ENCODE results near the gene H1-8.

The H1-8 gene

DNA sequence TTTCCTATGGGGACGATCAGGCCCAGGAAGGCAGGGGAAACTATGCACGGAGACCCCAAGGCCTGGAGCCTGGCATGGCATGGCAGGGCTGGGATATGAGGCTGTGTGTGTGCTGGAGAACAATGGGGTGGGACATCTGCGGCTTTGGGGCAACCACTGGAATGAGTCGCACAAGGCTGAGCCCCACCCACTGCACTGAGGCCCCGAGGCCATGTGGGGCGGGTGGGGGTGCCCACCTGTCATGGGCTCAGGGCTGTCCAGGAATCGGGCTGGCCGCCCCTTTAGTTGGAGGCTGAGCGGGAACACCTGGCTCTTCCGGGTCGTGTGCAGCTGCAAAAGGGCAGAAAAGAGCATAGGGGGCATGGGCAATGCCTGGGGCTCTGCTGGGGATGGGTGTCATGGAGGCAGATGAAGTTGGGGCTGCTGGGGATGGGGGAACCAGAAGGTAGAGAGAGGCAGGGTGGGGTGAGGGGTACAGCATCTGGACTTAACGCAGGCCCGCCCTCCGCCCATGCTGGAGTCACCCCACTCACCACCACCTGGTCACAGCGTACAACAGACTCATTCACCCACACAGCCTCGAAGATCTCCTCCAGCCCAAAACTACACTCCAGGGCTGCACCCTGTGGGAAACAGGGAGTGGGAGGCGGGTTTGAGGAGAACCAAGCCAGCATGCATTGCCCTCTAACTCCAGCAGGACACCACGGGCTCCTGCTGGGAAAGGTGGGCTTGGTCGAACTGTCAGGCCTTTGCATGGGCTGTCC lies 32.4 kb downstream of the H1-8 start:
- no peak for DNase-seq

DNA sequence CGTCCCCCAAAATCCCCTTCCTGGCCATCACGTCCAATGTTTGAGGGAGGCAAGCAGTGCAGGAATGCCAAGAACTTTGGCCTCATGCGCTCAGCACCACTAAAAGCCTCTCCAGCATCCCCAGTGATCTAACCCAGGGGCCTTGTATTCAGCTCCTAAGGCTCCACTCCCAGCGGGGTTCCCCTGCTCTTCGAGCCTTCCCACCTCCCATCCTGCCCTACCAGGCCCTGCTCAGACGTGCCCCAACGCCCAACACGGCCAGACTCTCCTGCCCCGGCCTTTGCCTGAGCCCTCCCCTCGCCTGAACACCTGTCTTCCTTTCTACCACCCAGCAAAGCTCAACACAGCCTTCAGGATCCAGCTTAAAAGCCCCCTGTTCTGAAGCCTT lies 33.0 kb downstream of the H1-8 start:
- no peak for DNase-seq

DNA sequence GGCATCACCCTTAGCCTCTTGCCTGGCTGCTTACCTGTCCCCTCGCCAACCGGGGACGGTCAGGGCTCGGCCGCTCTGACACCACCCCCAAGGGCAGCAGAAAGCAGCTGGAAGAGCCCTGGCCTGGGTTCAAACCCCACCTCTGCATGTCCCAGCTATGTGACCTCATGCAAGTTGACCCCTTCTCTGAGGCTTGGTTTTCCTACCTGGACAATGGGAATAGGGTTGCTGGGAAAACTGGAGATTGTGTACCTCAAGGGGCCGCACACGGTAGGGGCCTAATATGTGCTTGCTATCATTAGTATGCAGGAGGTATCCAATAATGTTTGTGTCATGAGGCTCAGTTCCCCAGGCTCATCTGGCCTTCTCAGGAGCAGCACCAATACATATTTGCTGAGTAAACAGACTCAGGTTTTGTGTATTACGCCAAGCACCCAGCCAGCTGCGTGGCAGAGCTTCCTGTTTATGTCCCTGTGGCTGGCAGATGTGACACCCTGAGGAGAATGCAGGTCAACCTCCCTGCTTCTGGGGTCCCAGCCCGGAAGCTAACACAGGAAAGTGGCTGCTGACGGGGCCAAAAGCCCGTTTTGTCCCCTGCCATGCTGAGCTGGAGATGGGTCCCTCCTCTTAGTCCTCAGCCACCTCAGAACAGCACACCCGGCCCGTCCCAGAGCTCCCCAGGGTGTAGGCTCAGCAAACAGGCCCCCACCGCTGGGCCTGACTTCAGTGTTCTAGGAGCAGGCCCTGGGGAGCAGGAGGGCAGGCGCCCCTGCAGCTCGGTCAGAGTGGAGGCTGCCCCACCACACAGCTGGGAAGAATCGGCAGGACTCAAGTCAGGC lies 33.8 kb downstream of the H1-8 start:
- peak; percentile 26 to 42 for DNase-seq

DNA sequence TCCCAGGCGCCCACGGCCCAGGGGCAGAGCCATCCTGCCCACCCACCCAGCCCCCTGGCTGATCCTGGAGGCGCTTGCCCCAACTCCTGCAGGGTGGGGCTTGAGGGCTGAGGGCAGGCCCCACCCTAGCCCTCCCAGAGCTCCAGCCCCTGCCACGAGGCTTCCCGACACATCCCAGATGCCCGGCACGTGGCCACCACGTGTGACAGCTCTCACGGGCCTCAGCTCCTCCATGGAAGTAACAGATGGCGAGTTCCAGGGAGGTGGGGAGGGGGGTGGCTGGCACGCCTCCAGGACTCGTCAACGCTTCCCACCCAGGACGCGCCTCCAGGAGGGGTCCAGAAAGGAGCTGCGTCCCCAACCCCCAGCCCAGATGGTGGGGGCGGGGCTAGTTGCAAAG lies 34.4 kb downstream of the H1-8 start:
- no peak for DNase-seq

DNA sequence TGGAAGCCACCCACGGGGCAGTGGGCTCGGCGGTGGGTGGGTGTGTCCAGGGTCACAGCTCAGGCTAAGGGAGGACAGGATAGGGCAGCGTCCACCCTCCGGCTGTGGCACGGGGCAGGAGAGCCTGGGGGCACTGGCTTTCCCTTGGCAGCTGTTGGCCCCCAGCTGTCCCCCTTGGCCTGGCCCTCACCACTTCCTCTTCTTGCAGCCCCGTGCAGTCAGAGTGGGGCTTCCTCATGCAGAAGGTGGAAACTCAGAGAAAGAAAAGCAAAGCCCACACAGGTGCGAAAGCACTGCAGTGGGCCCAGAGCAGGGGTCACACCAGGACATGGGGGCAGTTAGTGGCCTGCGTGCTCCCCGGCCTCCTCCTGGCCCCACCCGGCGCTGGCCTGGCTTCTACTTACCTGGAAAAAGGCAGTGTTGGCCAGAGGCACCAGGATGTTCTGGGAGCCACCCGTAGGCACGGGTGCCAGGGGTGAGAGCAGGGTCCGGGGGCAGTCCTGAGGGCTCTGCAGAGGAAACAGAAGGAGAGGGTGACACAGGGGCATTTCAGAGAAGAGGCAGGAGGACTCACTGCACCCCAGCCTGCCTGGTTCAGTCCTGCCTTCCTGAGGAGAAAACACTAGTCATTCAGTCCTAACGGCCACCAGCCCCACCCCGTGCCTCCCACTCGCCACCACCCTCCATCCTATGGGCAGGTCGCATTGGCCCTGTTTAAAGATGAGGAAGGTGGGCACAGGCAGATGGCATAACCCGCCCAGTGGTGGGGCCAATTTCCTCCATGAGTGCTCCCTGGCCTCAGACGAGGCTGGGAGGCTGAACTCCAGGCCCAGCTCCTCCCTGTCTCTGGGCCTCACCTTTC lies 35.2 kb downstream of the H1-8 start:
- no peak for DNase-seq

DNA sequence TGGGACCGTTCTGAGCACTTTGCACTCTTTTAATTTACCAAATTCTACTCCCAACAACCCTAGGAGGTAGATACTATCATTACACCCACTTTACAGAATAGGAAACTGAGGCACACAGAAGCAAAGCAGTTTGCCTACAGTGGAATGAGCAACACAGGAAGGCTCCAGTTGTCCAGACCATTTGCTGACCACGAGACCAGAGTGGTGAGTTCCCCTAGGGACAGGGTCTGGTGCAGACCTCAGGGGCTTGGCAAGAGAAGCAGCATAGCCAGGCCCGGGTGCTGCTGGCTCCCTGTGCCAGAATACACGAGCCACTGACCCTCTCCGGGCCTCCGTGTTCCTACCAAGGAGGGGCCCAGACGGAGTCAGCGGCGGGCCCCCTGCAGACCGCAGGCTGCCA lies 37.0 kb downstream of the H1-8 start:
- no peak for DNase-seq

DNA sequence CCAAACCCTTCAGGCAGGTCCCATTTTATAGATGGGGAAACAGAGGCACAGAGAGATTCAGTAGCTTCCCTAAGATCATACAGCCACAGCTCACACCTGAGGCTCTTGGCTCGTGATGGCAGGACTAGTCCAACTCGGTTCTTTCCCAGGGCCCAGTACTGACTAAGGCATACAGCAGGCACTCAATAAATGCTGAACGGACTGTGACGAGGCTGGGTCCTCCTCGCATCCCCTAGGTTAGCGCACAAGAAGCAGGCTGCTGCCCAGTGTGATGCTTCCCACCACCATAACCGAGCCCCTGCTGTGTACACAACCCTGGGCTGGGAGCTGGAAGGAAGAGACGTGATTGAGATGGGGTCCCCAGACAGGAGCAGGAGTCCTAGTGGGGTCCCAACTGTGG lies 38.6 kb downstream of the H1-8 start:
- DNase-seq = no peak

DNA sequence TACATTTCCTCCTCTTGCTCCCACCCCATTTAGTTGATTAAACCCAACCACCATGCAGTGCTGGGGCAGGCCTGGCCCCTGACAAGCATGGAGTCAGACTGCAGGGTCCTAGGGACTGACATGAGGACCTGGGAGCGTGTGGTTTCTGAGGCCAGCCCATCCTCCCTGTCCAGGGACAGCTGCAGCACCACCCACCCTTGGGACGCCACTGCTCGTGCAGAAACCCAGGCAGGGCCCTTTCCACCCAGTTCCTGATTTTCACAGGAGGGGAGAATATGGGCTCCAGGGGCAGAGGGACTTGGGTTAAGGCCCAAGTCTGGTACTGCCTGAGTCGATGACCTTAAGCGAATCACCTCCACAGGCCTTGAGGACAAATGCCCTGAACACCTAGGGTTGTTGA lies 39.8 kb downstream of the H1-8 start:
- no peak for DNase-seq

DNA sequence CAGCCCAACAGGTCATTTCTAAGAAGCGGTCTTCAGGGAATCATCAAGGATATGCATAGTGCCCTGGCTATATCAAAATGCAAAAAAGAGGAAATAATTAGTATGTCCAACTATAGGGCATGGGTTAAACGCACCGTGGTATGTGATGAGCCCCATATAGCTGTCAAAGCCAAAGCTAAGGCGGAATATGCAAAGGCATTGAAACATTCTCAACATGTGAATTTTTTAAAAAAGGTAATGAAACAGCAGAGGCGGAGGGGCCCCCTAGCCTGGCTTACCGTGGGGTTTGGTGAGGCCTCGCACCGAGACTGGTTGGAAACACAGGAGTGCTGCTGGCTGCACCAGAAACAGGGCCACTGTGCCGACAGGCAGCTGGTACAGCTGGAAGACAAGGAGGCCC lies 40.3 kb downstream of the H1-8 start:
- no peak for DNase-seq

DNA sequence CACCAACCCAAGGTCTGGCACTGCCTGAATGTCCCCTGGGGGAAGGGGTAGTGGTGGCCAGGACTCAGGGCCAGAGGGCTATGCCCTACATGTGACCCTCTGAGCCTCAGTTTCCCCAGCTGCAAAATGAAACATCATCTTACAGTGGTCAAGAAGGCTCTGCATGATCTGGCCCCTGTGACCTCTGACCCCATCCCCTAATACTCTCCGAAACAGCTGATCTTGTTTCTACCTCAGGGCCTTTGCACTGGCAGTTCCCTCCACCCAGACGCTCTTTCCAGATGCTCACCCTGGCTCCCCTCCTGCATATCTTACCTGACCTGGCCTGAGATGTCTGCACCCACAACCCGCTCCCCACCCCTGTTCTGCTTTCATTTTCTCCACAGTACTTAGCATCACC lies 41.7 kb downstream of the H1-8 start:
- no peak for DNase-seq

DNA sequence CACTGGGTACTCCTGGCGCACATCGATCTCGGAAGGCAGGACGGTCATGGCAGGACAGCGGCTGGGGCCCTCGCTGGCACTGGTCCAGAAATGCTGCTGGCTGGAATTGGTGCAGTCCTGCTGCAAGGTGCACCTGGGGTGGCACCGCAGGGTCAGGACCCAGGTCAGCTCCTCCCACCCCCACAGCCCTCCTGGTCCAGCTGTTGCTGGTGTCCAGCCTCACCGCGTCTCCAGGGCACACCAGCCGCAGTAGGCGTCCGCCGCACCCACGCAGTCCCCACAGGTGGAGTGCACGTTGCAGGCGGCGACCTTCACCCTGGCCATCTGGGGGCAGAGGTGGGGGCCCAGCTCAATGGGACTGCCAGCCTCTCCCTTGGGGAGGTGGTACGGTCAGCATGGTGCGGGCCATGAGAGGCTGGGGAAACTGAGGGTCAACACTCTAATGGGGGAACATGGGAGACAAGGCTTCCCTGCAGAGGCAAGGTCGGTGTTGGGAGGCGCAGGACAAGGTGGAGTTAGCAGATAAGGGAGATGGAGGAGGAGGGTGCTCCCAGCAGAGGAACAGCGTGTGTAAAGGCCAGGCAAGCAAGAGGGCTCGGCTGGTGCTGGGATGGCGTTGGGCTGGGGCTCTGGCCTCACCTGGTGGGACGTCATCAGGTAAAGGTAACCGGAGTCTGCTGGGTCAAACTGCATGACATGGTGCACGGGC lies 43.1 kb downstream of the H1-8 start:
- DNase-seq = no peak

DNA sequence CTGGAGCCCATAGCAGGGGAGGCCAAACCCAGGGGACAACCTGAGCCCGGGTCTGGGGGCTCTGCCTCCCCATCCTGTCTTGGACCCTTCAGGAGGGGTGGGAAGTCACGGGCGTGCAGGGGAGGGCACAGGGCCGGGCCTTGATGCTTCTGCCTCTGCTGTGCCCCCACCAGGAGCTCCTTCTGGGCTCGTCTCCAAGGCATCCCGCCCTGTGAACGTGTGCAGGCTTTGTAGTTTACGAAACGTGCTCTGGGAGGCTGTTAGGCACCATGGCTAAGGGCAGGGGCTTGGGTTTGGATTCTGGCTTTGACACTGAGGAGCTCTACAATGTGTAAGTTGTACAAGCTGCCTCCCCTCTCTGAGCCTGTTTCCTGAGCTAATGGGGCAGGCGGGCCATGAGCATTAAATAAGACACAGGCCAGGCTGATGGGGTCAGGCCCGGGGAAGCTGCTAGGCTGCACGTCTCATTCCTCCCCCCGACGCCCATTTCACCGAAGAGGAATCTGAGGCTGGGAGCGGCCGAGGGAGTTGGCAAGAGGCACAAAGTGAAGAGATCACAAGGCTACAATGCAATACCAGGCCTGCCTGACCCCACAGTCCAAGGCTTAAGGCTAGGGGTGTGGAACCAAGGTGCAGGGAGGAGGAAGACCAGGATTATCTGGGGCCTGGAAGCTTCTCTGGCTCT lies 43.9 kb downstream of the H1-8 start:
- DNase-seq = no peak

DNA sequence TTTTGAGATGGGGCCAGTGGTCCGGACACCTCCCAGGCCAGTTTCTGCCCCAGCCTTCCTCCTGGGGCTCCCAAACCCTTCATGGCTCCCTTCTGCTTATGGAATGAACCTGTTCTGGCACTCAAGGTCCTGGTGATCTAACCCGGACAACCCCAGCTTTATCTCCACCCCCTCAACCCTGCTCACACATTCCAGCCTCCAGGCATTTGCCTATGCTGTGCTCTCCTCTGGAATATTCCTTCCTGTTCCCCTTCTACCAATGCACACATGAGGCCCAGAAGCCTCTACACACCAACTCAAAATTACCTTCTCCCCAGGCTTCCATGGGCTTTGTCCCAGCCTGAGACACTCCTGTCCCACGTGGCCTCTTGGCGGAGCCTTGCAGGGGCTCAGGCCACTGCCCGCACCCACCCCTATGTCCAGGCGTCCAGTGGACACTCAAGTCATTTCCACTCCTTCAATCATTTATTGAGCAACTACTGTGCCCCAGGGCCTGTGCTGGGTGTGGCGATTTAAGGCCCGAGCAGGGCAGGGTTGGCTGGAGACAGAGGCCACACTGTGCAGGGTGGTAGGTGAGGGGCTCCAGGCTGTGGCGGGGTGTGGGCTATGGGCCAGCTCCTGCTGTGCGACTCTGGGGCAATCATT lies 44.7 kb downstream of the H1-8 start:
- no peak for DNase-seq

DNA sequence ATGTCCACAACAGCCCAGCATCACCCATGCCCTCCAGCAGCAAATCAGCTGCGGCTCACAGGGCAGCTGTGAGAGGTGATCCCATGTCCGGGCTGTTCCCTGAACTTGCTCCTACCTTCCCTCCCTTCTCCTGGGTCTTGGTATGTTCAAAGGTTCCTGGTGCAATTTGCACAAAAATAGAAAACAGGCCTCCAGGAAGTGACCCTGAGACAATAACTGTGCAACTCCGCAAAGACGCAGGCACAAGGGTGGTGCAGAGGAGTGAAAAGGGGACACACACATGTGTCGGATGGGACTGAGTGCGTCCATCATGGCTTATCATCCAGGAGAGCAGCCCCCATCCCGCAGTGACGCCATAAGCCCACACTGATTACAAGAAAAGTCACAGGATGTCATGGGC lies 47.2 kb downstream of the H1-8 start:
- DNase-seq = no peak

DNA sequence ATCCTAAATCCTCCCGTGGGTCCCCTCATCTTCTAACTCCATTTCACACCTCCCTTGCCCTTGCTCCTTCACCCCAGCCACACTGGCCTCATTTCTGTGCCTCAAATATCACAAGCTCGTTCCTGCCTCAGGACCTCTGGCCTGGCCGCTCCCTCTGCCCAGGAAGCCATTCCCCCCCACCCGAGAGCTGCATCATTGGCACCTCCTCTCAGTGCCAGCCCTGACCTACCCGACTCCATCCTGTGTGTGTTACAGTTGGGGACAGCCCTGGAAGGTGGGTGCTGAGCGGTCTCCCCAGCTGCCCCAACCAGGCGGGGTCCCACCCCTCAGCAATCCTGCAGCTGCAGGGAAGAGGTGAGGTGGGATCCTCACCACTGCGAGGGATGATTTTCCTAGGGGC lies 49.0 kb downstream of the H1-8 start:
- no peak for DNase-seq

DNA sequence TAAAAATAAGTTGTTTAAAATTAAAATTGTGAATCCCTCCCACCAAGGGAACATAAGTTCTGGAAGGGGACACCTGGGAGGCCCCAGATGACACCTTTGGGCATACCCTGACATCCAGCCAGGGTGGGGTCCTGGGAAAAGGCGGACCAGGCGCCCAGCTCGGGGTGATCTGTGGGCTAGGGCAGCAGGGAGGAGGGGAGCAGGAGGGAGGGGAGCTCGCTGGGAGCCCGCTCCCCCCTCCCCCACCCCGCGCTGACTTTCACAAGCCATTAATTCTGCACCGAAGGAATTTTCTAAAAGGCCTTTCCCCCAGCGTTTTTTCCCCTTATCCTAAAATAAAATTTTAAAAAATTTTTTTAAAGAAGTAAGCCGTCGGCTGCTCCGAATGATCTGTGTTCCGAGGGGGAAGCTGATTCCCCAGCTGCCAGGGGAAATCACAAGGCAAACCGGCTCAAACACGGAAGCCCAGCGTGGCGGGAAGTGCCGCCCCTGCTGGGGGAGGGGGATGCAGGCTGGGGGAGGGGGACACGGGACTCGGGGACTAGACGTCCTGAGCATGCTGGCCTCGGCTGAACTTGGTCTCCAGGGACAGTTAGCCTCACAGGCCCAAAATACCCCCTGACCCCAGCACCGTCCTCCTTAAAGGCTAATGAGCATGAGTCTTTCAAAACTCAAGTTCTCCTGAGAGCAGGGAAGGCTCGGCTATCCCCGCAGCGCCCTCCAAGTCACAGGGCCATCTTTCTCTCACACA lies 49.6 kb downstream of the H1-8 start:
- no peak for DNase-seq

DNA sequence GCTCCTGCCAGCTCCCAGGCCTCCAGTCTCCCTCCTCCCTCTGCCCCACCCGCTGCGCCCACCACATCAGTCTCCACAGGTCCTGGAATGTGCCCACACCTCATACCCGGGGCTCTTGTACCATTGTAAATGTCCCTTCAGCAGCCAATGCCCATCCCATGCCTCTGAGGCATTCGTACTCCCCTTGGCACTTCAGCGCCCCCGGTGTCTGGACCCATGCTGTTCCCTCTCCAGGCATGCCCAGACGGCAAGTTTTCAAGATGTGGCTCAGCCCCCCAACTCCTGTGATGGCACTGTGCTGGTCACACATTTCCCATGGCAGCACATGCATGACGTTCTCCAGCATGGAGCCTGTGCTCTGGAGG lies 50.2 kb downstream of the H1-8 start:
- DNase-seq = no peak

DNA sequence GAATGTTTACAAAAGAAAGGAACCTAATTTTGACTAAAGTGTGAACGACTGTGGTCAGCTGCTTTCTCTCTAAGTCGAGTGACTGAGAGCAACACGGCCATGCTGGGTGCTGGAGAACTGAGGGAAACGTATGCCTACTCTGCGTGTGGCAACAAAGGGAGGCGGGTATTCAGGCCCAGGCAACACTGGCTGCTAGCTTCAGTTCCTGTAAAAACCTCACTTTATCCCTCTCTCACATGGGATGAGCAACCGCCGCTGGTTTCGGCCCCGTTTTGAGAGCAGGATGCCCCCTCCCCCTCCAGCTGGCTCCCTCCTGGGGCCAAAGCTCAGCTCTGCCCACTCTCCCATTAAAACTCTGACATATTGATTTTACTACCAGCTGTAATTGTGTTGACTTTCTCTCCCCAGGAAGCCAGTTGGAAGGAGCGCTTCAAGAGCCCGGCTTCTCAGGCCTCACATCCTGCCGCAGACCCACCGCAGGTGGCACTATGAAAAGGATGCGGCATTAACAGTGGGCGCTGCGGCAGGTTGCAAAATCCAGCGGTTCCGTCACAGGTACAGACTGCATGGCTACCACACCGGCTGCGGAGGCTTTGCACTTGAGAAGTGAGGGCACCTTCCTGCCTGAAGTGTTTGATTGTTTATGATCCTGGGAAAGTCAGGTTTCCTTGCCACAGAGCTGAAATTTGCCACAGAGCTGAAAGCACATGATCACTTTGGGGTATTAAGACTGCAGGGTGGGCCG lies 50.8 kb downstream of the H1-8 start:
- DNase-seq = peak; percentile 73 to 80

DNA sequence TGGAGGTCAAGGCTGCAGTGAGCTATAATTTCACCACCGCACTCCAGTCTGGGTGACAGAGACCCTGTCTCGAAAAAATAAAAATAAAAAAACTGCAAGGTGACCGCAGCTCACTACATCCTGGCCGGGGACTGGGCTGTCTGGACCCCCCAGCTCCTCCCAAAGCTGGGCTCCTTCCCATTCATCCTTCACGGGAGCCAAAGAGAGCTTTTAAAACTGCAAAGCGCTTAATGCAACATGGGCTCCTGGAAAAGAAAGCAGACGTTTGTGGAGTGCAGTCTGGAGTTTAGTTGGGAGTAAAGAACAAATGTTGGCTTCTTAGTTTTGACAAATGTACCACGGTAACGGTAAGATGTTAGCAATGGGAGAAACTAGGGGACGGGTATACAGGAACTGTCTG lies 51.4 kb downstream of the H1-8 start:
- DNase-seq = no peak

DNA sequence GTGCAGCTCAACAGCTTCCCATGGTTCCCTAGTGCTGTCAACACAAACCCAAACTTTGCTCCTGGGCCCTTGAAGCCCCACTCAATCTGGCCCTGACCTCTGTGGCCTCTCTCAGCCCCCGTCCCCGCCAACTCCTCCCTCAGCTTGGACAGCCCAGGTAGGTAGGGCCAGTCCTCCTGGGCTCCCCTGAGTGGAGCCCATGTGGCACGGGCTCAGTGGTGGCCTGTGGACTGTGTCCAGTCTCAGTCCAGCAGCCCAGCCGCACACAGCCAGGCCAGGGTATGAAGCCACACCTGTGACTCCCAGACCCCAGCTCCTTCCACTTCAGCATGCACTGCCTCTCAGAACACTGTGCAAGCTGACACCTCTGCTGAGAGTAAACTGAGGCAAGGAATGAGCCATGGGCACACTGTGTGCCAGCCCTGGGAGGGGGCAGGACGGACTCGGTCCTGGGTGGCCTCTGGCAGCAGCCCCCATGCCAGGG lies 52.0 kb downstream of the H1-8 start:
- no peak for DNase-seq

Measured in activated CD4-positive, alpha-beta T cell treated with anti-CD3 and anti-CD28 coated beads, Interleukin-2, amount 50 U/mL, for 48 hours (primary cell).